ENCODE results near the gene KNDC1. TPM values are rescaled to one million over a fixed set of nuclear protein-coding genes. Genes with fewer than 3 reads are reported as not detected.

Gene KNDC1
- total RNA-seq, 1 donor from 2014 or later = 10.3 TPM

DNA sequence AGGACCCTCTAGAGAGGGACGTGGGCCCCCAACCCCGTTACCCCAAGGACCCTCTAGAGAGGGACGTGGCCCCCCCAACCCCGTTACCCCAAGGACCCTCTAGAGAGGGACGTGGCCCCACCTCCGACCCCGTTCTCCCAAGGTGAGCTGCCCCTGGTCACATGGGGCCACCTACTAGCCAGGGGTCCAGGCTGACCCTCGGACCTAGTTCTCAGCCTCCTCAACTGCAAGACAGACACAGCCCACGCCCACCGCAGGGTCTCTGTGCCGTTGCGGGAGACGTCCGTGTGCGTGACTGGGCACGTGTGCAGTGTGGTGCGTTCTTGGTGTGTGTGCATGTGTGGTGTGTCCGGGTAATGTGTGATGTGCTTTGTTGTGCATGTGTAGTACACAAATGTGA lies 48.4 kb downstream of the KNDC1 start:
- Histone ChIP-seq H3K4me1 (no peaks in the 10 kb centered on the region), H3K36me3 (no peaks in the 10 kb centered on the region), H3K27ac (no peak overlapping the region), H3K9me3 (no peaks in the 10 kb centered on the region), H3K27me3 (ENCODE audit: low read depth) (no peaks in the 10 kb centered on the region), H3K4me3 (no peak overlapping the region)
- TF ChIP-seq CTCF (IDR thresholded peaks at IDR 0.05) = no peak
- no peak for DNase-seq
- ATAC-seq = no peak
- intact Hi-C loops (cut with DNase I) = no loop called here

DNA sequence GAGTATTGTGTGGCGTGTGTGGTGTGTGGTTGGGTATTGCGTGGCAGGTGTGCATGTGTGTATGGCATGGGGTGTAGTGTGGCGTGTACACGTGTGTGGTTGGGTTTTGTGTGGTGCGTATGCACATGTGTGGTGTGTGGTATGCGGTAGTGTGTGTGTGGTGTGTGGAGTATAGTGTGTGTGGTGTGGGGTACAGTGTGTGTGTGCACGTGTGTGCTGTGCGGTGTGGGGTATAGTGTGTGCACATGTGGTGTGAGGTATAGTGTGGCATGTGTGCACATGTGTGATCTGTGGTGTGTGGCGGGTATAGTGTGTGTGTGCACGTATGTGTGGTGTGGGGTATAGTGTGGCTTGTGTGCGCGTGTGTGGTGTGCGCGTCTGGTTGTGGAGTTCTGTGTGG lies 49.1 kb downstream of the KNDC1 start:
- Histone ChIP-seq H3K27me3 (ENCODE audit: low read depth) (no peaks in the 10 kb centered on the region), H3K27ac (no peak overlapping the region), H3K4me3 (no peak overlapping the region), H3K9me3 (no peaks in the 10 kb centered on the region), H3K4me1 (no peaks in the 10 kb centered on the region), H3K36me3 (no peaks in the 10 kb centered on the region)
- ATAC-seq (no peak), DNase-seq (no peak)
- intact Hi-C loops (cut with DNase I) = no loop called here
- no peak for TF ChIP-seq CTCF (IDR thresholded peaks at IDR 0.05)

DNA sequence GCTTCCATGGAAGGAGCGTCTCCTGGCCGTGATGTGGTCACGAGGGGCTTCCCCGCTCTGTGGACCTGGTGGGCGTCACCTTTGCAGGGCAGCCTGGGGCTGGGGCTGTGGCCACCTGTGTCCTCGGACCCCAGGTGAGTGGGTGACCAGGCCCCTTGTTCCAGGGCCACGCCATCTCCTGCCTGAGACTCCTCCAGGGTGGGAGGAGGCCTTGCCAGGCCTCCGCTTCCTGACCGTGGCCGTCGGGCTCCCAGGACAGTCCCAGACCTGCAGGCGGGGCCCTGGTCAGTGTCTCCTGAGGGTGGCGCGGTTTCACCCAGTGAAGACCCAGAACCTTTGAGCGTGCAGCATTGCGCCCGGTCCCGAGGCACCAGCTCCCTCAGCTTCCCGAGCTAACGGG lies 49.6 kb downstream of the KNDC1 start:
- no peak for TF ChIP-seq CTCF (IDR thresholded peaks at IDR 0.05)
- no peak for ATAC-seq
- H3K27me3 ChIP-seq (ENCODE audit: low read depth) = no peaks in the 10 kb centered on the region
- no peaks in the 10 kb centered on the region for H3K4me1 ChIP-seq
- no peak overlapping the region for H3K27ac ChIP-seq
- DNase-seq = no peak
- no peaks in the 10 kb centered on the region for H3K9me3 ChIP-seq
- no peaks in the 10 kb centered on the region for H3K36me3 ChIP-seq
- H3K4me3 ChIP-seq = no peak overlapping the region
- intact Hi-C loops (cut with DNase I) = no loop called here

- DNase-seq (no peak), ATAC-seq (no peak)
- intact Hi-C loops (cut with DNase I) = no loop called here
- Histone ChIP-seq H3K27me3 (ENCODE audit: low read depth) (no peaks in the 10 kb centered on the region), H3K27ac (no peak overlapping the region), H3K4me3 (no peak overlapping the region), H3K36me3 (no peaks in the 10 kb centered on the region), H3K9me3 (no peaks in the 10 kb centered on the region), H3K4me1 (no peaks in the 10 kb centered on the region)
- TF ChIP-seq CTCF (IDR thresholded peaks at IDR 0.05) = no peak
Observed at GRCh38 chr10:133210398-133211140, 50.5 kb downstream of the KNDC1 start.

- H3K27me3 ChIP-seq (ENCODE audit: low read depth) = no peaks in the 10 kb centered on the region
- no peaks in the 10 kb centered on the region for H3K4me1 ChIP-seq
- no peaks in the 10 kb centered on the region for H3K9me3 ChIP-seq
- no peak overlapping the region for H3K27ac ChIP-seq
- DNase-seq (no peak), ATAC-seq (no peak)
- no peaks in the 10 kb centered on the region for H3K36me3 ChIP-seq
- no peak for TF ChIP-seq CTCF (IDR thresholded peaks at IDR 0.05)
- intact Hi-C loops (cut with DNase I) = no loop called here
- H3K4me3 ChIP-seq = no peak overlapping the region
Observed at GRCh38 chr10:133211141-133211830, 51.3 kb downstream of the KNDC1 start.

Measured in lower lobe of right lung (tissue), 2 donors.